ENCODE data around the gene RABGGTB.
"Not testable (repeated sequence)": the region's sequence is repeated elsewhere in the genome, so short reads cannot be mapped to it uniquely, and the experiment has no call there.

The RABGGTB gene

GRCh38 chr1:75797606-75798216 is 11.7 kb downstream of the RABGGTB start:
- Histone ChIP-seq H3K4me1 (ENCODE audit: control insufficient read depth, insufficient read depth, low read length) (no peaks in the 10 kb centered on the region), H3K36me3 (ENCODE audit: control insufficient read depth, insufficient read depth, low read length) (peaks cover 14% of the 10 kb centered on the region), H3K27me3 (ENCODE audit: control insufficient read depth, insufficient read depth, low read length) (no peaks in the 10 kb centered on the region), H3K9ac (ENCODE audit: low read length) (no peak overlapping the region), H3K27ac (ENCODE audit: low read depth, low read length) (no peak overlapping the region), H3K4me3 (ENCODE audit: low read length) (no peak overlapping the region)

- H3K27ac ChIP-seq (ENCODE audit: low read depth, low read length); H3K27me3 ChIP-seq (ENCODE audit: control insufficient read depth, insufficient read depth, low read length); H3K4me3 ChIP-seq (ENCODE audit: low read length); H3K36me3 ChIP-seq (ENCODE audit: control insufficient read depth, insufficient read depth, low read length); H3K4me1 ChIP-seq (ENCODE audit: control insufficient read depth, insufficient read depth, low read length); H3K9ac ChIP-seq (ENCODE audit: low read length): not testable (repeated sequence)
Observed at GRCh38 chr1:75801480-75801879, 15.4 kb downstream of the RABGGTB start.

GRCh38 chr1:75808921-75809320 is 22.9 kb downstream of the RABGGTB start:
- Histone ChIP-seq H3K4me1 (ENCODE audit: control insufficient read depth, insufficient read depth, low read length) (no peaks in the 10 kb centered on the region), H3K9ac (ENCODE audit: low read length) (no peak overlapping the region), H3K27me3 (ENCODE audit: control insufficient read depth, insufficient read depth, low read length) (no peaks in the 10 kb centered on the region), H3K4me3 (ENCODE audit: low read length) (no peak overlapping the region), H3K36me3 (ENCODE audit: control insufficient read depth, insufficient read depth, low read length) (no peaks in the 10 kb centered on the region), H3K27ac (ENCODE audit: low read depth, low read length) (no peak overlapping the region)

- H3K9ac ChIP-seq (ENCODE audit: low read length); H3K36me3 ChIP-seq (ENCODE audit: control insufficient read depth, insufficient read depth, low read length); H3K4me1 ChIP-seq (ENCODE audit: control insufficient read depth, insufficient read depth, low read length): not testable (repeated sequence)
Observed at GRCh38 chr1:75810113-75810512, 24.1 kb downstream of the RABGGTB start.

GRCh38 chr1:75811211-75811981 is 25.3 kb downstream of the RABGGTB start:
- no peaks in the 10 kb centered on the region for H3K4me1 ChIP-seq (ENCODE audit: control insufficient read depth, insufficient read depth, low read length)
- no peak overlapping the region for H3K27ac ChIP-seq (ENCODE audit: low read depth, low read length)
- no peak overlapping the region for H3K4me3 ChIP-seq (ENCODE audit: low read length)
- H3K36me3 ChIP-seq (ENCODE audit: control insufficient read depth, insufficient read depth, low read length): no peaks in the 10 kb centered on the region
- H3K9ac ChIP-seq (ENCODE audit: low read length): no peak overlapping the region
- H3K27me3 ChIP-seq (ENCODE audit: control insufficient read depth, insufficient read depth, low read length): no peaks in the 10 kb centered on the region

More at GRCh38 chr1:75810113-75810512, 24.1 kb downstream of the RABGGTB start:
- H3K27me3 ChIP-seq (ENCODE audit: control insufficient read depth, insufficient read depth, low read length); H3K27ac ChIP-seq (ENCODE audit: low read depth, low read length); H3K4me3 ChIP-seq (ENCODE audit: low read length): not testable (repeated sequence)

GRCh38 chr1:75812065-75812464 is 26.0 kb downstream of the RABGGTB start:
- H3K27ac ChIP-seq (ENCODE audit: low read depth, low read length): no peak overlapping the region
- H3K36me3 ChIP-seq (ENCODE audit: control insufficient read depth, insufficient read depth, low read length): no peaks in the 10 kb centered on the region
- H3K4me3 ChIP-seq (ENCODE audit: low read length): no peak overlapping the region
- no peaks in the 10 kb centered on the region for H3K4me1 ChIP-seq (ENCODE audit: control insufficient read depth, insufficient read depth, low read length)
- H3K9ac ChIP-seq (ENCODE audit: low read length): no peak overlapping the region
- no peaks in the 10 kb centered on the region for H3K27me3 ChIP-seq (ENCODE audit: control insufficient read depth, insufficient read depth, low read length)

GRCh38 chr1:75823596-75823995 is 37.5 kb downstream of the RABGGTB start:
- H3K36me3 ChIP-seq (ENCODE audit: control insufficient read depth, insufficient read depth, low read length); H3K4me3 ChIP-seq (ENCODE audit: low read length); H3K27ac ChIP-seq (ENCODE audit: low read depth, low read length); H3K9ac ChIP-seq (ENCODE audit: low read length); H3K27me3 ChIP-seq (ENCODE audit: control insufficient read depth, insufficient read depth, low read length); H3K4me1 ChIP-seq (ENCODE audit: control insufficient read depth, insufficient read depth, low read length): not testable (repeated sequence)

- H3K36me3 ChIP-seq (ENCODE audit: control insufficient read depth, insufficient read depth, low read length): no peaks in the 10 kb centered on the region
- no peak overlapping the region for H3K9ac ChIP-seq (ENCODE audit: low read length)
- no peaks in the 10 kb centered on the region for H3K4me1 ChIP-seq (ENCODE audit: control insufficient read depth, insufficient read depth, low read length)
- no peaks in the 10 kb centered on the region for H3K27me3 ChIP-seq (ENCODE audit: control insufficient read depth, insufficient read depth, low read length)
- no peak overlapping the region for H3K27ac ChIP-seq (ENCODE audit: low read depth, low read length)
- H3K4me3 ChIP-seq (ENCODE audit: low read length): no peak overlapping the region
Observed at GRCh38 chr1:75836528-75837100, 50.6 kb downstream of the RABGGTB start.

GRCh38 chr1:75838079-75838478 is 52.0 kb downstream of the RABGGTB start:
- Histone ChIP-seq H3K4me3 (ENCODE audit: low read length) (no peak overlapping the region), H3K4me1 (ENCODE audit: control insufficient read depth, insufficient read depth, low read length) (no peaks in the 10 kb centered on the region), H3K9ac (ENCODE audit: low read length) (no peak overlapping the region), H3K27ac (ENCODE audit: low read depth, low read length) (no peak overlapping the region), H3K36me3 (ENCODE audit: control insufficient read depth, insufficient read depth, low read length) (no peaks in the 10 kb centered on the region), H3K27me3 (ENCODE audit: control insufficient read depth, insufficient read depth, low read length) (no peaks in the 10 kb centered on the region)

- H3K27ac ChIP-seq (ENCODE audit: low read depth, low read length): no peak overlapping the region
- H3K36me3 ChIP-seq (ENCODE audit: control insufficient read depth, insufficient read depth, low read length): no peaks in the 10 kb centered on the region
- no peak overlapping the region for H3K4me3 ChIP-seq (ENCODE audit: low read length)
- H3K27me3 ChIP-seq (ENCODE audit: control insufficient read depth, insufficient read depth, low read length): no peaks in the 10 kb centered on the region
- H3K9ac ChIP-seq (ENCODE audit: low read length): no peak overlapping the region
- H3K4me1 ChIP-seq (ENCODE audit: control insufficient read depth, insufficient read depth, low read length): no peaks in the 10 kb centered on the region
Observed at GRCh38 chr1:75841421-75841820, 55.4 kb downstream of the RABGGTB start.
